IgD-negative memory B cell (primary cell): ENCODE results near the gene WEE2. TPM values are rescaled to one million over a fixed set of nuclear protein-coding genes. Genes with fewer than 3 reads are reported as not detected.
"Not testable (repeated sequence)": the region's sequence is repeated elsewhere in the genome, so short reads cannot be mapped to it uniquely, and the experiment has no call there.

Experiments used
- H3K27ac Mint-ChIP-seq, 3 donors: one replicate each; pipeline ENCODE4 v1.8.0; 2020 to 2022; ENCODE audit warnings: mild to moderate bottlenecking in 3 of 3, mixed read lengths in 3 of 3, moderate library complexity in 1 of 3
- H3K27me3 Mint-ChIP-seq: one replicate; pipeline ENCODE4 v1.8.0; 2021; ENCODE audit warnings: mixed read lengths
- H3K36me3 Mint-ChIP-seq: one replicate; pipeline ENCODE4 v1.8.0; 2020; ENCODE audit warnings: mild to moderate bottlenecking, mixed read lengths
- H3K4me1 Mint-ChIP-seq, 3 donors: one replicate each; pipeline ENCODE4 v1.8.0; 2020 to 2022; ENCODE audit warnings: mixed read lengths in 3 of 3, mild to moderate bottlenecking in 1 of 3
- H3K4me3 Mint-ChIP-seq, 4 donors: one replicate each; pipeline ENCODE4 v1.8.0; 2020 to 2022; ENCODE audit warnings: mild to moderate bottlenecking in 4 of 4, mixed read lengths in 4 of 4, moderate library complexity in 3 of 4
- H3K9me3 Mint-ChIP-seq, 3 donors: one replicate each; pipeline ENCODE4 v1.8.0; 2020 to 2021; ENCODE audit warnings: mixed read lengths in 3 of 3, mild to moderate bottlenecking in 1 of 3
- polyA plus RNA-seq: library from polyadenylated mRNA; unstranded; fragments of 300-500 nt; fragmentation: Illumina TruSeq; gene quantifications from one replicate; pipeline ENCODE4 v1.2.3, GENCODE V29; 2021

WEE2 gene
- polyA plus RNA-seq, 1 donor from 2014 or later, result not detected

DNA sequence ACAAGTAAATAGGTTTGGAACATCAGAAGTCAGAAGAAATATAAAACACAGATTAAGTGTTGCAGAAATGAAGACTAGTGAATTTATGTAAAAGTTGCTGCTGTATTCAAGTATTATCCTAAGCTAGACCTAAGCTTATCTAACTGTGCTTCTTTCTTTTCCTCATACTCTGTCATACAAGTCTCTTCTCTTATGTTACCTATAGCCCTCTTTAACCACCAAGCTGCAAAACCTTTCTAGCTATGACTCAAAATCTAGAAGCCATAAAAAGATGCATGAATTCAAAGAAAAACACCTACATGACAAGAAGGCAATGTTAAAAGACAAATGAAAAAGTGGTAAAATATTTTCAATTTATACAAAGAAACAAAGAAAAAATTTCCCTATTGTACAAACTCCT lies 29.1 kb upstream of the WEE2 start:
- no peaks in the 10 kb centered on the region for H3K27me3 Mint-ChIP-seq
- no peaks in the 10 kb centered on the region for H3K9me3 Mint-ChIP-seq
- no peaks in the 10 kb centered on the region for H3K36me3 Mint-ChIP-seq
- peaks cover 2 to 7% (median 3%) of the 10 kb centered on the region in 3 donors for H3K4me1 Mint-ChIP-seq
- H3K27ac Mint-ChIP-seq, result no peak overlapping the region
- H3K4me3 Mint-ChIP-seq, result no peak overlapping the region

DNA sequence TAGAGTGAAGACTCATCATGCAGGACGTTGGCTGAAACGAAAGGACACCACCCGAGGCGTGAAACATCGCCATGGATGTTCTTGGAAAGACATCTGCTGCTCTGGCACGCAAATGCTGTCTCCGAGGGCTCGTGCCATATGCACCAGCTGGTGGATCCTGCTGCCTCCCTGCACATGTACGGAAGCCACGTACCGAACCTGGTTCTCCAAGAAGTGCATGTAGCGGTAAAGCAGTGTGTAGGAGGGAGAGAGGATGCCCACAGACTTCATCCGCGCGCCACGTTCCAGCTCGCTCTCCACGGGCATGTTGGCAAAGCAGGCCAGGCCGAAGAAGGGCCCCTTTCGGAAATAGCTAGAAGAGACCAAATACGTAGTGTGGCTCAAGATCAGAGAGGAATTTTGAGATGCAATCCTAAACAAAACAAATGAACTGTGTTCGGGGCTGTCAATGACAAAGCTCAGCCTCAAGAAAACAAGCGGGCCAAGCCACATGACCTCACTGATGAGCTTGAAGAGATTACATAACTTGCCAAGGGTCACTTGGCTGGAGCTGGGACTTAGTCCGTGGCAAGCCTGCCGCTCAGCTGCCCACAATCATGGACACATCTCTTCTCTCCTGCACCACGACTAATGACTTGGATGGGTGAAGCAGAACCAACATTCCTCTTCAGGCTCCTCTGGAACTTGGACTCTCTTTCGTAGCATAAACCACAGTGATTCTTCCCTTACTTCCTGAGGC lies 22.7 kb upstream of the WEE2 start:
- Mint-ChIP-seq H3K27ac (no peak overlapping the region), H3K4me3 (no peak overlapping the region), H3K4me1 (peaks cover 5 to 8% (median 8%) of the 10 kb centered on the region in 3 donors), H3K36me3 (peaks cover 12% of the 10 kb centered on the region), H3K9me3 (no peaks in the 10 kb centered on the region), H3K27me3 (no peaks in the 10 kb centered on the region)

DNA sequence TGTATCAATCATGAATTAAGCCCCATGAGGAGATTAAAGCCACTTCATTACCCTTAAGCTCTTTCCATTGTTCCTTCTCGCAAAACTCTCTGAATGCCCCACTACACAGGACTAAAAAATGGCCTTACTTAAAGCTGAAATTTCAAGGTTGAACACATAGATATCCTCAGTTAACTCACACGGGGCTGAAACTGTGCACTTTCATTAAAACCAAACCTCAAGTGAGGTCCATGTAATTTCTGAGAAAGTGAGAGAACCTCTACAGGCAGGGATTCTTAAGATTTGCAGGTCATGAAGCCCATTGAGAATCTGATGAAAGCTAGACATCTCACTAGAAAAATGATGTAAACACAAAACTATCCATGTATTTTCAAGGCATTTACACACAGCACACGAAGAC lies 22.1 kb upstream of the WEE2 start:
- no peak overlapping the region for H3K4me3 Mint-ChIP-seq
- H3K4me1 Mint-ChIP-seq, result peaks cover 5 to 9% (median 6%) of the 10 kb centered on the region in 3 donors
- no peaks in the 10 kb centered on the region for H3K27me3 Mint-ChIP-seq
- no peaks in the 10 kb centered on the region for H3K9me3 Mint-ChIP-seq
- peak overlapping the region in 1 of 3 donors; percentile 14 for H3K27ac Mint-ChIP-seq
- H3K36me3 Mint-ChIP-seq, result peaks cover 12% of the 10 kb centered on the region

DNA sequence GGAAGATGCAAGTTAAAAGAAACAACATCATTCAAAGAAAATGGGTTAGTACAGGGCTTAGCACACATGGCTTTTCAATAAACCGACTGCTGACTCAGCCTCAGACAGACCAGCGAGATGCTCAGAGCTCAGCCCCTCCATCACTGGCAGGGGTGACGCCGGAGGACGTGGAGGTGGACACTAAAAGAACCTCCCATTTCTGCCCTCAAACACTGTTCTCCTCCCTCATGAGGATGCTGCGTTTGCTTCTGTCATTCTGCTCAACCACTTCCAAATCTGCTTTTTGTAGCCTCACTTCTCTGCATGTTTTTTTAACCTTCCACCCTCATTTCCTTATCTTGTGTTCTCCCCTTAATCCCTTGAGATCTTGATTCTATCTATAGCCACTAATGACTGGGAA lies 21.5 kb upstream of the WEE2 start:
- H3K4me1 Mint-ChIP-seq, result peaks cover 5 to 10% (median 6%) of the 10 kb centered on the region in 3 donors
- H3K27me3 Mint-ChIP-seq, result no peaks in the 10 kb centered on the region
- no peaks in the 10 kb centered on the region for H3K9me3 Mint-ChIP-seq
- no peak overlapping the region for H3K27ac Mint-ChIP-seq
- peaks cover 12% of the 10 kb centered on the region for H3K36me3 Mint-ChIP-seq
- no peak overlapping the region for H3K4me3 Mint-ChIP-seq

DNA sequence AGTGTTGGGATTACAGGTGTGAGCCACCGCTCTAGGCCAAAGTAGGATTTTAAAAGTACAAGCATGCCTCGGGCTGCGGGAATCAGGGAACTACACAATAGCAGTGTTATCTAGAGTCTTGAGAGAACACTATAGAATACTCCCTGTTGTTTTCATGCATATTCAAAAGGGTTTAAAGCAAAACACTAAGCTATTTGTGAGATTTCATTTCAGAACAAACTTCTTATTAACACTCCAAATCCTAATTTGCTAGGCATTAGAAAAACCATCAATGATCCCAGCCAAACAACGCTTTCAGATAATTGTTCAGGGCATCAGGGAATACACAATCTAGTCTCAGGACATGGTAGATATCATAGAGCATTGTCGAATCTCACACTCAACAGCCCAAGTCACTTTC lies 20.1 kb upstream of the WEE2 start:
- H3K36me3 Mint-ChIP-seq, result peaks cover 14% of the 10 kb centered on the region
- H3K27ac Mint-ChIP-seq, result no peak overlapping the region
- no peak overlapping the region for H3K4me3 Mint-ChIP-seq
- H3K9me3 Mint-ChIP-seq, result no peaks in the 10 kb centered on the region
- H3K4me1 Mint-ChIP-seq, result peaks cover 3 to 13% (median 11%) of the 10 kb centered on the region in 3 donors
- no peaks in the 10 kb centered on the region for H3K27me3 Mint-ChIP-seq

DNA sequence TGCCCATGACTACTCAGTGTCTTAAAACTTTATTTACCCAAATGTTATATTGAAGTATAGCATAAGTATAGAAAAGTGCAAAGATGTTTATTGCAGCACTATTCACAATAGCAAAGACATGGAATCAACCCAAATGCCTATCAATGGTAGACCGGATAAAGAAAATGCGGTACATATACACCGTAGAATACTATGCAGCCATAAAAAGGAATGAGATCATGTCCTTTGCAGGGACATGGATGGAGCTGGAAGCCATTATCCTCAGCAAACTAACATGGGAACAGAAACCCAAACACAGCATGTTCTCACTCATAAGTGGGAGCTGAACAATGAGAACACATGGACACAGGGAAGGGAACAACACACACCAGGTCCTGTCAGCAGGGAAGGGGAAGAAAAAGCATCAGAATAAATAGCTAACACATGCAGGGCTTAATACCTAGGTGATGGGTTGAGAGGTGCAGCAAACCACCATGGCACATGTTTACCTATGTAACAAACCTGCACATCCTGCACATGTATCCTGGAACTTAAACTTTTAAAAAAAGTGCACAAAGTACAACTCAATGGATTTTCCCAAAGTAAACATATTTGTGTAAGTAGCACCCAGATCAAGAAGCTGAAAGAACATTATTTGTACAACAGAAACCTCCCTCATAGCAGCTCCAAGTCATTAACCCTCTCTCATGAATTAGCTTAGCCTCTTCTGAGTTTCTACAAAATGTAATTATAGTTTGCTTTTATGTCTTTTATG lies 18.9 kb upstream of the WEE2 start:
- Mint-ChIP-seq H3K4me1 (peaks cover 5 to 16% (median 15%) of the 10 kb centered on the region in 3 donors), H3K27ac (peak overlapping the region in 2 of 3 donors; percentile 16 to 45)
- H3K4me3 Mint-ChIP-seq, result not testable (repeated sequence)

DNA sequence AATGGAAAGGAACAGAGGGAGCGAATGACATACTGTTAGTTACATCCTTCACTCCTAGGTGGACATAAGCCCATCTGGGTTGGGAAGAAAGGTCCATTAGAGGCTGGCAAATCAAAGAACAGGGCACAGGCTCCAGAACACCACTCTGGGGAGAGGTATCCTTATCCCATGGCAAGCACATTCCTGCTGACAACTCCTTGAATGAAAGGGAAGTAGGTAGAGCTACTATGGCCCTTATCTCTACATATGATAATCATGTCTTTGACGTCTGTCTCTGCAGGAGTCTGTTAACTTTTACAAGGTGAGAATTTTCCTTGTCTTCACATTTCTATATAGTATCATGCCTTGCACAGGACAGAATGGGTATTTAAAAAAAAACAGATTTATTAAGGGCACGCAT lies 16.6 kb upstream of the WEE2 start:
- Mint-ChIP-seq H3K4me1 (peaks cover 7 to 36% (median 28%) of the 10 kb centered on the region in 3 donors), H3K27me3 (no peaks in the 10 kb centered on the region), H3K9me3 (no peaks in the 10 kb centered on the region), H3K27ac (no peak overlapping the region), H3K4me3 (no peak overlapping the region), H3K36me3 (peaks cover 5% of the 10 kb centered on the region)

More for the DNA sequence above, 18.9 kb upstream of the WEE2 start:
- peaks cover 14% of the 10 kb centered on the region for H3K36me3 Mint-ChIP-seq
- H3K9me3 Mint-ChIP-seq, H3K27me3 Mint-ChIP-seq: not testable (repeated sequence)

DNA sequence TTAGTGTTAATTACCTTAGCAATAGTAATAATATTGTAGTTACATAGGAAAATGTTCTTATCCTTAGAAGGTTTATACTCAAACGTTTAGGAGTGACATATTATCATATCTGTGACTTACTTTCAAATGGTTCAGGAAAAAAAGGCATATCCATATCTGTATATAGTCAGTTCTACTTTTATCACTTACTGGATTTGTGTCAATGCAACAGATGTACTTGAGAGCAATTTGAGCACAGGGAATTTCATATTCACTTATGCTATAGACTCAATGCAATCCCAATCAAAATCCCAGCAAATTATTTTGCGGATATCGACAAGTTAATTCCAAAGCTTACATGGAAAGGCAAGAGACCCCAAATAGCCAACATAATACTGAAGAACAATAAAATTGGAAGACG lies 16.2 kb upstream of the WEE2 start:
- peaks cover 9 to 38% (median 31%) of the 10 kb centered on the region in 3 donors for H3K4me1 Mint-ChIP-seq

DNA sequence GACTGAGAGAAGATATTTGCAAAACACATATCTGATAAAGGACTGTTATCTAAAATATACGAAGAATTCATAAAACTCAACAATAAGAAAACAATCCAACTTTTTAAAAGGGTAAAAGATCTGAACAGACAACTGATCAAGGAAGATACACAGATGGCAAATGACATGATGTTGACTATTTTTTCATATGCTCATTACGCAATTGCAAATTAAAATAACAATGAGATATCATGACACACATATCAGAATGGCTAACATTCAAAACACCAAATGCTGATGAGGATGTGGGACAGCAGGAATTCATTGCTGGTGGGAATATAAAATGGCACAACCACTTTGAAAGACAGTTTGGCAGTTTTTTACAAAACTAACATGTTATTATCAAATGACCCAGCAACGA lies 15.1 kb upstream of the WEE2 start:
- H3K4me3 Mint-ChIP-seq, result no peak overlapping the region
- H3K27me3 Mint-ChIP-seq, result no peaks in the 10 kb centered on the region
- H3K27ac Mint-ChIP-seq, result no peak overlapping the region
- H3K4me1 Mint-ChIP-seq, result peaks cover 19 to 45% (median 38%) of the 10 kb centered on the region in 3 donors
- H3K9me3 Mint-ChIP-seq, result no peaks in the 10 kb centered on the region
- peaks cover 5% of the 10 kb centered on the region for H3K36me3 Mint-ChIP-seq

More for the DNA sequence above, 16.2 kb upstream of the WEE2 start:
- Mint-ChIP-seq H3K9me3 (no peaks in the 10 kb centered on the region), H3K27me3 (no peaks in the 10 kb centered on the region), H3K27ac (no peak overlapping the region), H3K36me3 (peaks cover 5% of the 10 kb centered on the region), H3K4me3 (no peak overlapping the region)

DNA sequence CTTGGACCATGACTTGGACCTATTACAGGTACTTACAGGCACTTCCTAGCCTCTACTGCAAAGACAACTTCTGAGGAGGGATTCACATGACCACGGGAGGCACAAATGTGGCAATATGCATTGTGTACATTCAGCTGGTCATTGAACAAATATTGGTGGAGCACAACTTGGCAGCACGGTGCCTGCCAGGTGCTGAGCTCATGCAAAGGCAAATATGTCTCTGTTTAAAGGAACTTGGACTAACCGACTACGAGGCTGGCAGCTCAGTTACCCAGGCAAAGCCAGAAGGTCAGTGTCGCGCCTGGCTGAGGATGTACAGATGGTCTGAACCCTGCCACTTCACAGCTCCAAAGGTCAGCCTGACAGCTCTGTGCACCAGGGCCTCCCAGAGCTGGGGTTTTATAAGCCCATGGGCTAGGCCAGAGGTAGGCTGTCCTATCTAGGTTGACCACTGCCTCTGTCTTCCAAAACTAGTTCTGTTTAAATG lies 12.3 kb upstream of the WEE2 start:
- Mint-ChIP-seq H3K36me3 (peaks cover 5% of the 10 kb centered on the region), H3K27ac (peak overlapping the region in 1 of 3 donors; percentile 52), H3K27me3 (no peaks in the 10 kb centered on the region), H3K4me1 (peaks cover 38 to 68% (median 53%) of the 10 kb centered on the region in 3 donors), H3K9me3 (no peaks in the 10 kb centered on the region), H3K4me3 (no peak overlapping the region)

DNA sequence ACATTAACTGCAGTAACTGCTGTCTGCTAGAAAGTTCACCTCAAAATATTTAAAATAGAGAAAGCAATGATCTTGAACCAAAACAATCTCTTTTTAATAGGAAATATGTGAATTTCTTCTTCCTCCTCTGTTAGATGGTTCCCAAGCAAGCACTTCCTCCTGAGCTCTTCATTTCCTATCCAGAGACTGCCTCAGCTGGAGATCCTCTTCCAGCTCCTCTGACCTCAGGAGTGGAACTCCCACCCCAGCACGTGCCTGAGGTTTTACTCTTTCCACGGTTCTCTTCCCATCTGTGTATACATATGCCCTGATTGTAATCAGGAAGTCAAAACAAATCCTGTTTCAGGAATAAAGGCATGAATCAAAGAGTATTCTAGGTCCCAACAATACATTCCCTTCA lies 11.8 kb upstream of the WEE2 start:
- H3K27me3 Mint-ChIP-seq, result no peaks in the 10 kb centered on the region
- no peak overlapping the region for H3K4me3 Mint-ChIP-seq
- no peak overlapping the region for H3K27ac Mint-ChIP-seq

DNA sequence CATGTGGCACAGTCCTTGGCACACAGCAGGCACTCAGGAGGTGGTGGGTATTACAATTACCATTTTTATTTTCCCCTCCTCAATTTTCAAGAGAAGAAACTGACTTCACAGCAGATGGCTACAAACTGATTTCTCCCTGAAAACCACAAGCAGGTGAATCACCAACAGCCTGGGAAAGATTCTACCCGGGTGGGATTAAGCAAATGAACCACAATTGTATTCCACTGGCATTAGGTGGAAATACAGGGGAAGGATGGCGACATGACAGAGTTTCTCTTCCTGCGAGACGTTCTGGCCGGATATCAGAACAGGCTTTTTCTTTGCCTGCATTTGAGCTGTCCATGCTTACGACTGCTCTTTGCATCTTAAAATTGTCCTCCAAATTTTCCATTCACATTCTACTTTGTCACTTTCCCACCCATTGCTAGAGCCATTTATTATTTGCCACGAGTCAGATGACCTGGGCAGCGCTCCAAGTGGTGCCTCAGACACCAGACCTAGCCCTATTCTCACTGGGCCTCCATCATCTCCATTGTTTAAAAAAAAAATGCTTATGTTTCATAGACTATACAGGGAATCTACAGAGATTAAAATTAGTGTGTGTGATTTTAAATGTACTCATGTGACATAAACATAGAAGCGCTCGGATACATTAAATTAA lies 10.8 kb upstream of the WEE2 start:
- Mint-ChIP-seq H3K4me3 (peak overlapping the region in 1 of 4 donors; percentile 23), H3K27ac (peak overlapping the region in 1 of 3 donors; percentile 11), H3K36me3 (peaks cover 5% of the 10 kb centered on the region), H3K9me3 (no peaks in the 10 kb centered on the region), H3K4me1 (peaks cover 40 to 66% (median 48%) of the 10 kb centered on the region in 3 donors), H3K27me3 (no peaks in the 10 kb centered on the region)

More for the DNA sequence above, 11.8 kb upstream of the WEE2 start:
- Mint-ChIP-seq H3K9me3 (no peaks in the 10 kb centered on the region), H3K4me1 (peaks cover 40 to 67% (median 53%) of the 10 kb centered on the region in 3 donors), H3K36me3 (peaks cover 5% of the 10 kb centered on the region)

DNA sequence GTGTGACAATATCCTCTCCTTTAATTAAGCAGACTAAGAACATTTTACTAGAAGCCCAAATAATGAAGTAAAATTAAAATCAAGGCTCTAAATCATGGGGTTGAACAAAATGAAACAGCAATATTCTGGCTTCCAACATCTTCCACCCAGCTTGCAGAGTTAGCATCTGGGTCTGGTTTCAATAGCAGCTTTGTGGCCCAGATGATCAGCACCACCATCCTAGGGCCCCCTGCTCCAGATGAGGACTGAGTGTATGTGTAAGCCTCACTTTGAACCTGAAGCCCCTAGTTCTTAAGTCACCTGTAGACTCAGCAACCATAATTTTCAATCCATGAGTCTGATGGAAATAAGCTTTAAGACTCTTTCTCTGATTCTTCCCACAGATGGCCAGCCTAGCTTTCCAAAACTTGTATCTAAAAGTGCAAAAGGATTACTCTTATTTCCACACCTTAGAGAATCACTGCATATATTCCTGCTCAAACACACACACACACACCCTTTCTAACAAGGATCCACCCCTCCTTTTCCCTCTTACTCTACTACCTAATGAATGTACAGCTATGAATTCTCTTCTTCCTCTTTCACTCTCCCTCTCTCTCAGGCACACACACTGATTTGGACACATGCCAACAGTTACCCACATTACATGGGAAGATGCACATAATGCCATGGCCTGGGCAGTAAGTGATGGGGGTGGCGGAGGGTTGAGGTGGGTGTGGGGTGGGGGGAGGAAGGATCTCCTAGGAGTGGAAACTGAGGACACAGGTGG lies 9.7 kb upstream of the WEE2 start:
- H3K4me1 Mint-ChIP-seq, result peaks cover 44 to 65% (median 50%) of the 10 kb centered on the region in 3 donors
- peak overlapping the region; percentile 0 to 90 (median 15) for H3K27ac Mint-ChIP-seq
- no peaks in the 10 kb centered on the region for H3K9me3 Mint-ChIP-seq
- H3K4me3 Mint-ChIP-seq, result peak overlapping the region in 2 of 4 donors; percentile 23 to 48
- peaks cover 1% of the 10 kb centered on the region for H3K27me3 Mint-ChIP-seq
- H3K36me3 Mint-ChIP-seq, result peaks cover 3% of the 10 kb centered on the region

DNA sequence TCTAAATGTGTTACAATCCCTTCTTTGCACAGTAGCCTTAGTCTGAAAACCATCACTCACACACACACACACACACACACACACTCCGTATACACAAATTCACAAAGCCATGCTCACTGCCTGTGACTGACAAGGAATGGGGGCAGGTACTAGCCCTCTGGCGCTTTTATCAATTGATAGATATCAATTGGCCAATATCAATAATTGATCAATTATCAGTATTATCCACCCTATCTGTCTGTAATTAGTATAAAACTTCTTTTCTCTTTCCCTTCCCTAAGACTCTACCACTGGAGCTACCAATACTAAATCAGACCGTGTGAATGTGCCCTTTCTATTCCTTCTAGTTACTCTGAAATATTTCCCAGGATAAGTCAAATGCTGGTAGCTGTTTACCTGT lies 8.3 kb upstream of the WEE2 start:
- H3K4me1 Mint-ChIP-seq, result peaks cover 41 to 60% (median 45%) of the 10 kb centered on the region in 3 donors
- H3K9me3 Mint-ChIP-seq, result no peaks in the 10 kb centered on the region
- H3K27me3 Mint-ChIP-seq, result peaks cover 1% of the 10 kb centered on the region
- no peaks in the 10 kb centered on the region for H3K36me3 Mint-ChIP-seq
- peak overlapping the region; percentile 90 to 95 (median 93) for H3K27ac Mint-ChIP-seq
- H3K4me3 Mint-ChIP-seq, result peak overlapping the region; percentile 84 to 94 (median 91)
